ENCODE measurements around the gene ZNF672. TPM values are rescaled to one million over a fixed set of nuclear protein-coding genes. Genes with fewer than 3 reads are reported as not detected.
A peak's percentile ranks its signal among the peaks of the same experiment; 100 is the strongest.

ZNF672 gene
- total RNA-seq, 1 donor from 2014 or later, result 11.2 TPM

- DNase-seq, result no peak
Observed at GRCh38 chr1:248837045-248837780, 811 bp upstream of the ZNF672 start.

GRCh38 chr1:248838357-248839167, 538 bp downstream of the ZNF672 start:
- DNase-seq, result peak; percentile 88

- no peak for DNase-seq
Observed at GRCh38 chr1:248839168-248839555, 1.1 kb downstream of the ZNF672 start.

- DNase-seq, result no peak
Observed at GRCh38 chr1:248840946-248841345, 2.9 kb downstream of the ZNF672 start.

GRCh38 chr1:248841702-248842395, 3.8 kb downstream of the ZNF672 start:
- DNase-seq, result peak; percentile 48

GRCh38 chr1:248842781-248843331, 4.8 kb downstream of the ZNF672 start:
- no peak for DNase-seq

- no peak for DNase-seq
Observed at GRCh38 chr1:248843687-248844086, 5.7 kb downstream of the ZNF672 start.

GRCh38 chr1:248844526-248844925, 6.5 kb downstream of the ZNF672 start:
- no peak for DNase-seq

GRCh38 chr1:248847181-248847955, 9.3 kb downstream of the ZNF672 start:
- no peak for DNase-seq

- DNase-seq, result no peak
Observed at GRCh38 chr1:248847956-248848561, 10.0 kb downstream of the ZNF672 start.

- DNase-seq, result no peak
Observed at GRCh38 chr1:248848602-248849001, 10.6 kb downstream of the ZNF672 start.

GRCh38 chr1:248849152-248849551, 11.1 kb downstream of the ZNF672 start:
- no peak for DNase-seq

GRCh38 chr1:248849637-248850036, 11.6 kb downstream of the ZNF672 start:
- DNase-seq, result no peak

- DNase-seq, result no peak
Observed at GRCh38 chr1:248850124-248850523, 12.1 kb downstream of the ZNF672 start.

GRCh38 chr1:248850536-248851251, 12.7 kb downstream of the ZNF672 start:
- no peak for DNase-seq

GRCh38 chr1:248851390-248851789, 13.4 kb downstream of the ZNF672 start:
- DNase-seq, result no peak

- no peak for DNase-seq
Observed at GRCh38 chr1:248852481-248853405, 14.7 kb downstream of the ZNF672 start.

- no peak for DNase-seq
Observed at GRCh38 chr1:248853663-248854375, 15.8 kb downstream of the ZNF672 start.

GRCh38 chr1:248855580-248855979, 17.6 kb downstream of the ZNF672 start:
- no peak for DNase-seq

All from skin of body (tissue), 2 donors.